Keratinocyte (primary cell): ENCODE measurements around the gene SEMA7A. TPM values are rescaled to one million over a fixed set of nuclear protein-coding genes. Genes with fewer than 3 reads are reported as not detected.

Experiments
- DNase-seq: peaks from one replicate; pipeline ENCODE4 v3.0.0-alpha.2; 2011; ENCODE audit warnings: low read depth, missing footprints, low spot score
- FAIRE-seq: peaks from 2 replicates; lab custom pipeline; 2011; peaks lifted over from hg19 to GRCh38; lab: Jason Lieb, UNC
- H2AFZ ChIP-seq: 2 replicates; pipeline ENCODE4 v1.6.0; 2012; ENCODE audit warnings: low read length, control low read depth, inconsistent platforms; ENCODE audit not compliant: control insufficient read depth
- H3K27ac ChIP-seq: 2 replicates; pipeline ENCODE4 v1.5.1; 2011; ENCODE audit warnings: low read length; ENCODE audit not compliant: control insufficient read depth, insufficient read depth
- H3K27me3 ChIP-seq: 3 replicates; pipeline ENCODE4 v1.6.0; 2011; ENCODE audit warnings: low read length; ENCODE audit not compliant: control insufficient read depth, insufficient read depth; ENCODE audit errors: extremely low read depth
- H3K36me3 ChIP-seq, 2 experiments: 2 replicates in 1 of 2; 3 replicates in 1 of 2; pipeline ENCODE4 v1.5.1; 2011; ENCODE audit warnings: low read length in 2 of 2, mild to moderate bottlenecking in 1 of 2; ENCODE audit not compliant: control insufficient read depth in 2 of 2, insufficient read depth in 2 of 2; ENCODE audit errors: extremely low read depth in 1 of 2
- H3K4me1 ChIP-seq: 3 replicates; pipeline ENCODE4 v1.5.1; 2011; ENCODE audit warnings: low read length; ENCODE audit not compliant: control insufficient read depth, insufficient read depth; ENCODE audit errors: extremely low read depth
- H3K4me2 ChIP-seq: 3 replicates; pipeline ENCODE4 v1.6.0; 2011; ENCODE audit warnings: low read depth, low read length; ENCODE audit not compliant: control insufficient read depth, insufficient read depth; ENCODE audit errors: extremely low read depth
- H3K4me3 ChIP-seq, 3 experiments: fragments of 200-600 bp in 1 of 3; sonication (generic) in 1 of 3; 2 replicates in 2 of 3; 3 replicates in 1 of 3; pipeline ENCODE4 v1.5.1; 2011 to 2016; ENCODE audit warnings: low read length in 3 of 3, mild to moderate bottlenecking in 3 of 3, control low read depth in 2 of 3, inconsistent platforms in 1 of 3, low read depth in 1 of 3, mixed read lengths in 1 of 3, mixed run types in 1 of 3, moderate library complexity in 1 of 3; ENCODE audit not compliant: control insufficient read depth in 2 of 3, insufficient read depth in 2 of 3; ENCODE audit errors: extremely low read depth in 1 of 3
- H3K79me2 ChIP-seq: 2 replicates; pipeline ENCODE4 v1.6.0; 2012; ENCODE audit warnings: low read length; ENCODE audit not compliant: control insufficient read depth, insufficient read depth
- H3K9ac ChIP-seq: 3 replicates; pipeline ENCODE4 v1.6.0; 2011; ENCODE audit warnings: low read length; ENCODE audit not compliant: control insufficient read depth, insufficient read depth; ENCODE audit errors: extremely low read depth
- H3K9me1 ChIP-seq: 3 replicates; pipeline ENCODE4 v1.6.0; 2011; ENCODE audit warnings: low read length; ENCODE audit not compliant: control insufficient read depth, insufficient read depth; ENCODE audit errors: extremely low read depth
- H3K9me3 ChIP-seq: 2 replicates; pipeline ENCODE4 v1.5.1; 2012; ENCODE audit warnings: low read depth, low read length; ENCODE audit not compliant: control insufficient read depth
- H4K20me1 ChIP-seq: 3 replicates; pipeline ENCODE4 v1.6.0; 2011; ENCODE audit warnings: low read length; ENCODE audit not compliant: control insufficient read depth, insufficient read depth; ENCODE audit errors: extremely low read depth
- CTCF ChIP-seq, 3 experiments: IDR thresholded peaks in 1 of 3; conservative IDR thresholded peaks in 1 of 3; optimal IDR thresholded peaks in 1 of 3; 2 replicates in 2 of 3; 3 replicates in 1 of 3; pipeline versions ENCODE3 to v1.5.1; 2011; ENCODE audit warnings: low read length in 3 of 3, mild to moderate bottlenecking in 3 of 3, moderate library complexity in 2 of 3, control low read depth in 1 of 3, inconsistent platforms in 1 of 3; ENCODE audit not compliant: insufficient read depth in 2 of 3; ENCODE audit errors: extremely low read depth in 1 of 3
- EZH2 ChIP-seq: IDR thresholded peaks from one replicate; pipeline ENCODE4 v1.6.1; 2012; ENCODE audit warnings: inconsistent platforms, mild to moderate bottlenecking, low read length, moderate library complexity
- dilution Hi-C: fragments of 300-500 bp; cut with MboI; formaldehyde crosslinking; loops from one replicate; pipeline ENCODE4 v1.7.0; 2020; ENCODE audit warnings: low sequenced_read_pairs; ENCODE audit not compliant: extremely low pct_ligation_motif_present
- polyA plus RNA-seq, 5 experiments: library from polyadenylated mRNA; depleted of rRNA in 3 of 5; stranded (reverse) in 3 of 5; stranded (forward) in 1 of 5; unstranded in 1 of 5; fragments of >200 nt; gene quantifications; 1 replicate in 1 of 5; 2 replicates in 3 of 5; 3 replicates in 1 of 5; pipeline versions ENCODE4 v1.2.1 to v1.2.3, GENCODE V29; 2011 to 2012; ENCODE audit warnings: missing spikeins in 2 of 5, low read depth in 1 of 5, low replicate concordance in 1 of 5

The SEMA7A gene
- polyA plus RNA-seq, 1 donor (not counting 4 experiments of a cell fraction or from before 2014, with no cell fraction given): 8.0 TPM

GRCh38 chr15:74384881-74385643, 48.7 kb downstream of the SEMA7A start:
- Histone ChIP-seq H3K27me3 (no peaks in the 10 kb centered on the region), H3K9ac (peak overlapping the region; percentile 75), H3K4me2 (peak overlapping the region; percentile 50), H3K9me1 (no peaks in the 10 kb centered on the region), H3K27ac (peak overlapping the region; percentile 96), H2AFZ (no peak overlapping the region), H4K20me1 (no peaks in the 10 kb centered on the region), H3K4me1 (peaks cover 69% of the 10 kb centered on the region), H3K9me3 (no peaks in the 10 kb centered on the region), H3K36me3 (no peaks in the 10 kb centered on the region), H3K79me2 (no peaks in the 10 kb centered on the region), H3K4me3 (no peak overlapping the region)
- TF ChIP-seq CTCF (optimal IDR thresholded peaks at IDR 0.05 in 1 of 3, IDR thresholded peaks at IDR 0.05 in 1 of 3, conservative IDR thresholded peaks at IDR 0.05 in 1 of 3; ENCODE audit: extremely low read depth in 1 of 3, insufficient read depth in 2 of 3, low read length in 3 of 3): no peak
- no peak for TF ChIP-seq EZH2
- DNase-seq (no peak), FAIRE-seq (peak; percentile 99)
- dilution Hi-C loops: no loop called here

GRCh38 chr15:74384566-74384880, 49.2 kb downstream of the SEMA7A start:
- H3K4me1 ChIP-seq: peaks cover 69% of the 10 kb centered on the region
- H3K27ac ChIP-seq: peak overlapping the region; percentile 96
- H3K9me3 ChIP-seq: no peaks in the 10 kb centered on the region
- peak overlapping the region; percentile 45 for H3K4me2 ChIP-seq
- H3K4me3 ChIP-seq: no peak overlapping the region
- H3K27me3 ChIP-seq: no peaks in the 10 kb centered on the region
- H3K79me2 ChIP-seq: no peaks in the 10 kb centered on the region
- FAIRE-seq (peak; percentile 34), DNase-seq (no peak)
- no peaks in the 10 kb centered on the region for H3K9me1 ChIP-seq
- H2AFZ ChIP-seq: no peak overlapping the region
- no peaks in the 10 kb centered on the region for H4K20me1 ChIP-seq
- H3K9ac ChIP-seq: peak overlapping the region; percentile 75
- no peak for TF ChIP-seq CTCF (optimal IDR thresholded peaks at IDR 0.05 in 1 of 3, IDR thresholded peaks at IDR 0.05 in 1 of 3, conservative IDR thresholded peaks at IDR 0.05 in 1 of 3; ENCODE audit: extremely low read depth in 1 of 3, insufficient read depth in 2 of 3, low read length in 3 of 3)
- no peak for TF ChIP-seq EZH2
- H3K36me3 ChIP-seq: no peaks in the 10 kb centered on the region
- dilution Hi-C loops: no loop called here
